HCEC 1CT (cell line): ENCODE data around the gene ACER1.

Experiments
- DNase-seq: peaks from one replicate; pipeline ENCODE4 v3.0.0-alpha.2; 2017

The ACER1 gene

GRCh38 chr19:6263735-6264444 lies 69.5 kb downstream of the ACER1 start:
- no peak for DNase-seq

GRCh38 chr19:6263306-6263705 lies 70.1 kb downstream of the ACER1 start:
- DNase-seq, result no peak

- DNase-seq, result no peak
Measured at GRCh38 chr19:6262519-6262918, 70.9 kb downstream of the ACER1 start.

GRCh38 chr19:6261883-6262282 lies 71.5 kb downstream of the ACER1 start:
- DNase-seq, result no peak

GRCh38 chr19:6260912-6261650 lies 72.3 kb downstream of the ACER1 start:
- no peak for DNase-seq

- DNase-seq, result no peak
Measured at GRCh38 chr19:6260376-6260775, 73.0 kb downstream of the ACER1 start.

GRCh38 chr19:6259312-6259861 lies 74.0 kb downstream of the ACER1 start:
- no peak for DNase-seq

GRCh38 chr19:6258812-6259311 lies 74.5 kb downstream of the ACER1 start:
- DNase-seq, result no peak
